HG03064 (cell line): Measurements from ENCODE around the gene CHST2.

Experiments
- ATAC-seq: cut with Tn5 transposase; IDR thresholded peaks from one replicate; pipeline ENCODE4 v1.9.1; 2021; ENCODE audit warnings: low read depth; ENCODE audit not compliant: unreplicated experiment

The CHST2 gene

GRCh38 chr3:143098032-143098764, 21.4 kb upstream of the CHST2 start:
- ATAC-seq = no peak

DNA sequence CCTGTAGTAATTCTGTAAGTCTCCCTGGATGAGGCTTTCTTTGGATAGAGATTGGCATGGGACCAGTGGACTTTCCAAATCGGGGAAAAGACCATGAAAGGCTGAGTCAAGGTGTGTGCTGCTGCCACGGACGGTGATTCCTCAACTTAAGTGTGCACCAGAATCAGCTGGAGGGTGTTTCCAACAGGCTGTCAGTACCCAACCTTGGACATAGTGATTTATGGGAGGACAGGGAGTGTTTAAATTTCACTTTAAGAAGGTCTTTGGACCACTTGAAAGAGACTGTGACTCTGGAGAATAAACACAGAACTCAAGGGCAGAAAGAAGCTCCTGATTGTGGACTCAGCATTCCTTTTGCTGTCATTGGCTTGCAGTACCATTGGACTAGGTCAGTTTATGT, 20.4 kb upstream of the CHST2 start:
- ATAC-seq = no peak

- ATAC-seq = no peak
These were observed 19.9 kb upstream of the CHST2 start for GRCh38 chr3:143099690-143100089.

- no peak for ATAC-seq
These were observed 19.1 kb upstream of the CHST2 start for GRCh38 chr3:143100451-143100850.

GRCh38 chr3:143101792-143102381, 17.7 kb upstream of the CHST2 start:
- ATAC-seq = no peak

GRCh38 chr3:143103652-143104051, 15.9 kb upstream of the CHST2 start:
- no peak for ATAC-seq

DNA sequence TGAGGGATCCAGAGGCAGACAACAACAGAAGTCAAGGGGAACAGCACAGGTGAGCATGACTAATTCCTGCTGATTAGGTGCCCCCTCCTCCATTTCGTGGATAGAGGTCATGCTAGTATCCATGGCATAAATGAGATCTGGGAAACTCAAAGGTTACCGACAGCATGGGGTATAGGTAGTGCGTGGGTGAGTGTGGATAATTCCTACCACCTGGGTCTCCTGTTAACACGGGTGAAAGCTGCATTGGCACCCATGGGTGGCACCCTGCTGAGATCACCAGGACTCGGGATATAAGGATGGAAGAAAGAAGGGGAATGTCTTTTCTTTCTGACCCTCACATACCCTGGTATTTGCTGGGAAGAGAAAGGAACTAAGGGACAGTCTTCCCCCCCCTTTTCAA, 14.4 kb upstream of the CHST2 start:
- ATAC-seq = no peak

- ATAC-seq = no peak
These were observed 9.7 kb upstream of the CHST2 start for GRCh38 chr3:143109861-143110260.

DNA sequence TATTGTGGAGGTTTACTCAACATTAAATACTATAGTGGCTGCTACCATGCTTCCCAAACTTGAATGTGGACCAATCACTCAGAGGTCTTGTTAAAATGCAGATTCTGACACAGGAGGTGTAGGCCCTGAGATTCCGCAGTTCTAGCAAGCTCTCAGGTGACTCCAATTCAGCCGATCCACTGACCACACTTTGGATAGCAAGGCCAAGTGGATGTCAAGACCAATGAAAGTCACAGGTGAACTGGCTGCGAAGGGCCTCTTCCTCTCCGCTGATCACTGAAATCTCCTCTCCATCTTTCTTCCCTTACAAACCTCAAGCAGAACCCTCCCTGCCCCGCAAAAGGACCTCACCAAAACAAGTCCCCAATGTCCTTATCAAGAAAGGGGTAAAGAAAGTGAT, 9.2 kb upstream of the CHST2 start:
- no peak for ATAC-seq

- ATAC-seq = no peak
These were observed 952 bp upstream of the CHST2 start for GRCh38 chr3:143118630-143119008.

DNA sequence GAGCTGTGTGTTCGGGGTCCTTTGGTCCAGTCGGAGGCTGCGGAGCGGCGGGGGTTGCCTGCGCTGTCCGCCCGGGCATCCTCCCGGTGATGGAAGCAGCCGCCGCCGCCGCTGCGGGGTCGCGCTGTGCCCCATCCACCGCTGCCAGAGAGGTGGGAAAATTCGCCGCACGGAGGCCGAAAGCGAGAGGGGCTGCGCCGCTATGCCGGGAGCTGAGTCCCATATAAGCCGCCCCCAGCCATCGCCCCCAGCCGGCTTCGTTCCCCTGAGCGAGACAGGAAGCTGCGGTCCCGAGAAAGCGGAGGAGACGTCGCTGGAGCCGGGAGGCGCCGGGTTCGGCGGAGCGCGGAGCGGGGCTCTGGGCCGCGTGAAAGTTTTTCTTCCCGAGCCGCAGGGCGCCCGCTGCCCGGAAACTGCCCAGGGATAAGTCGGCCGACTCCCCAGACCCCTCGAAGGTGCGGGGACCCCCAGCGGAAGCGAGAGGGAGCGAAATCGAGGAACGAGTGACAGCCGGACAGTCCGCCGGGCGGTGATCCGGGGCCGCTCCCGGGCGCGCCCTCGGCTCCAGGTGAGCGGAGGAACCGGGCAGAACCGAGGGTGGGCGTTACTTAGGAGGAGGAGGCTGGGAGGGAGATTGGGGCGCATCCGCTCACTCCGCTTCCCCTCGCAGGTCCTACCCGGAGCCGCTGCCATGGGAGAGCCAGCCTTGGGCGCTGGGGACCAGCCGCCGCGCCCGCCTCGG, 574 bp downstream of the CHST2 start:
- ATAC-seq = peak; percentile 8

DNA sequence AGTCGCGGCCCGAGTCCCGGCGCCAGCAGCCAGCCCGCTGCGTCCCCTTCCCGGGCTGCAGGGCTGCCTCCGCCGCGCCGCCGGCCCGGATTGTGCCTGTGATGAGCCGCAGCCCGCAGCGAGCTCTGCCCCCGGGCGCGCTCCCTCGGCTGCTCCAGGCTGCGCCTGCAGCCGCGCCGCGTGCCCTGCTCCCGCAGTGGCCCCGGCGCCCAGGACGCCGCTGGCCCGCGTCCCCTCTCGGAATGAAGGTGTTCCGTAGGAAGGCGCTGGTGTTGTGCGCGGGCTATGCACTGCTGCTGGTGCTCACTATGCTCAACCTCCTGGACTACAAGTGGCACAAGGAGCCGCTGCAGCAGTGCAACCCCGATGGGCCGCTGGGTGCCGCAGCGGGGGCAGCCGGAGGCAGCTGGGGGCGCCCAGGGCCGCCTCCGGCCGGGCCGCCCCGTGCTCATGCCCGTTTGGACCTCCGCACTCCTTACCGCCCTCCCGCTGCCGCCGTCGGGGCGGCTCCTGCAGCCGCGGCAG, 1.2 kb downstream of the CHST2 start:
- peak; percentile 36 for ATAC-seq

- peak; percentile 9 for ATAC-seq
These were observed 1.9 kb downstream of the CHST2 start for GRCh38 chr3:143121241-143122088.

DNA sequence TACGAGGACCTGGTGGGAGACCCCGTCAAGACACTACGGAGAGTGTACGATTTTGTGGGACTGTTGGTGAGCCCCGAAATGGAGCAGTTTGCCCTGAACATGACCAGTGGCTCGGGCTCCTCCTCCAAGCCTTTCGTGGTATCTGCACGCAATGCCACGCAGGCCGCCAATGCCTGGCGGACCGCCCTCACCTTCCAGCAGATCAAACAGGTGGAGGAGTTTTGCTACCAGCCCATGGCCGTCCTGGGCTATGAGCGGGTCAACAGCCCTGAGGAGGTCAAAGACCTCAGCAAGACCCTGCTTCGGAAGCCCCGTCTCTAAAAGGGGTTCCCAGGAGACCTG, 2.5 kb downstream of the CHST2 start:
- no peak for ATAC-seq

DNA sequence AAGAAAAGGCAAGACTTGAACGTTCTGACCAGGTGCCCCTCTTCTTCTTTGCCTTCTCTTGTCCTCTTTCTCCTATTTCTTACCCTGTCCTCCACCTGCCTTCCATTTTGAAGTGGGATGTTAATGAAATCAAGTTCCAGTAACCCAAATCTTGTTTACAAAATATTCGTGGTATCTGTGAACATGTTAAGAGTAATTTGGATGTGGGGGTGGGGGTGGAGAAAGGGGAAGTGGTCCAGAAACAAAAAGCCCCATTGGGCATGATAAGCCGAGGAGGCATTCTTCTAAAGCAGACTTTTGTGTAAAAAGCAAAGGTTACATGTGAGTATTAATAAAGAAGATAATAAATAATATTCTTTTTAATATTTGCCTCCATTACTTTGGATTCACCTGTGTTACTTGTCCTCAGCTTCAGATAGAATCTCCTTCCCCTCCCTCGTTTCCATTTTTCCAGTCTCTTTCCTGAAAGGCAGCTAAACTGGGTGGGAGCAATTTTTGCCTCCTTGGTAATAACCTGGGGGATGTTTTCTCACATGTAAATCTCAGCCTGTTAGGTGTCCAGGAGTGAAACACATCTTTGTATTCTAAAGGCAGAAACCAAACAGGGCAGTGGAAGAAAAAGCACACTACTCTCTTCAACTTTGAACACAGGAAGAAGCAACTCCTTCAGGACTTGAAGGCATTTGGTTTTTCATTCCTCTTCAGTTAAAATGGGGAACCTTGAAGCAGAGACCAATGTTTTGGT, 3.2 kb downstream of the CHST2 start:
- no peak for ATAC-seq

GRCh38 chr3:143123353-143123984, 3.9 kb downstream of the CHST2 start:
- ATAC-seq = no peak

DNA sequence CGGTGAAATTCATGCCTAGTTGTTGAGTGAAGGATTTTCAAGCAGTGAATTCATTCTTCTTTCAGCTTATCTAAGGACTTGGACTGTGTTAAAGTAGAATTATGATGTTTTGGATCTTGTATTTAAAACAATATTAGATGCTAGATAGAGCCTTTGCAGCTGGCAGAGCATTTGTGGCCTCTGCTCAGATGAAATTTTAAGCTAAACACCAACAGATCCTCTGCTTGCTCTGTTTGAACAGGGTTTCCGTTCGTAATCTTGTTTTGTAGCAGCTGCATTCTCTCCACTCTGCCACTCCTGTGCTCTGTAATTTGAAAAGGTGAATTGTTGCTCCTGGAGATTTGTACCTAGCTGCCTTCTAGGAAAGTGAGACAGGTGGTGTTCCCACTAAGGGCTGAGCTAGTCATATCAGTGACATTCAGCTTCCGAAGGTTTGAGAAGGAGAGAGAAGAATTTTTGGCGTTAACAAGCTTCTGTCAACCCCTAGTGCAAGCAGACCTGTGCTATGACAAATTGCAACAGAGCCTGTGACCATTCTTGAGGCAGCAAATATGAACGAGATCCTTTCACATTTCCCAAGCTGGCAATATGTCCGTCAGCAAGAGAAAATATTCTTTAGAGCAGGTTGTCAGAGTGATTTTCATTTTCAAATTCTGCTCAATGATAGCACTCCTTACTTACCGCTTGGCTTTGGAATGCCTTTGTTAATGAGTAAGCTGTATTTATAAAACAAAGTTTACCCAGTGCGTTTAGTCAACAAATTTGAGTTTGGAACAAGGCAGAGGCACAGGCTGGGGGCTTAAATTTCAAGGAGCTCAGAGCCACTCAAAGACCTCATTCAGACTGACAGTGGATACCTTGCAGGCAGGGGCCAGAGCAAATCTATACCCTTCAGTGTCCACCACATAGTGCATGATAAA, 5.3 kb downstream of the CHST2 start:
- ATAC-seq = no peak

GRCh38 chr3:143127801-143128200, 8.2 kb downstream of the CHST2 start:
- no peak for ATAC-seq
